ENCODE measurements around the gene CD109.
"Not testable (repeated sequence)": the region's sequence is repeated elsewhere in the genome, so short reads cannot be mapped to it uniquely, and the experiment has no call there.

CD109 gene

GRCh38 chr6:73690056-73690455, 5.9 kb upstream of the CD109 start:
- DNase-seq = no peak

- no peak for DNase-seq
These were observed 4.5 kb upstream of the CD109 start for GRCh38 chr6:73691512-73691911.

GRCh38 chr6:73694711-73695411, 1.1 kb upstream of the CD109 start:
- no peak for DNase-seq

GRCh38 chr6:73696966-73697655, 1.1 kb downstream of the CD109 start:
- no peak for DNase-seq

- DNase-seq = no peak
These were observed 3.9 kb downstream of the CD109 start for GRCh38 chr6:73699676-73700459.

GRCh38 chr6:73702444-73702843, 6.4 kb downstream of the CD109 start:
- DNase-seq = no peak

GRCh38 chr6:73703466-73703865, 7.5 kb downstream of the CD109 start:
- no peak for DNase-seq

- no peak for DNase-seq
These were observed 8.3 kb downstream of the CD109 start for GRCh38 chr6:73704260-73704659.

- no peak for DNase-seq
These were observed 8.8 kb downstream of the CD109 start for GRCh38 chr6:73704798-73705197.

GRCh38 chr6:73706971-73707370, 11.0 kb downstream of the CD109 start:
- no peak for DNase-seq

GRCh38 chr6:73710470-73710869, 14.5 kb downstream of the CD109 start:
- no peak for DNase-seq

- no peak for DNase-seq
These were observed 14.9 kb downstream of the CD109 start for GRCh38 chr6:73710948-73711347.

- DNase-seq = no peak
These were observed 16.7 kb downstream of the CD109 start for GRCh38 chr6:73712535-73713173.

GRCh38 chr6:73713426-73714147, 17.6 kb downstream of the CD109 start:
- no peak for DNase-seq

- not testable (repeated sequence) for DNase-seq
These were observed 19.1 kb downstream of the CD109 start for GRCh38 chr6:73715111-73715508.

- DNase-seq = no peak
These were observed 23.0 kb downstream of the CD109 start for GRCh38 chr6:73719046-73719445.

GRCh38 chr6:73722318-73723060, 26.5 kb downstream of the CD109 start:
- DNase-seq = no peak

- not testable (repeated sequence) for DNase-seq
These were observed 27.5 kb downstream of the CD109 start for GRCh38 chr6:73723480-73723879.

GRCh38 chr6:73724389-73724788, 28.4 kb downstream of the CD109 start:
- no peak for DNase-seq

- peak; percentile 27 for DNase-seq
These were observed 29.2 kb downstream of the CD109 start for GRCh38 chr6:73725192-73725591.

- no peak for DNase-seq
These were observed 31.1 kb downstream of the CD109 start for GRCh38 chr6:73727114-73727513.
